Measurements from ENCODE around the gene MYH7.

MYH7 gene

DNA sequence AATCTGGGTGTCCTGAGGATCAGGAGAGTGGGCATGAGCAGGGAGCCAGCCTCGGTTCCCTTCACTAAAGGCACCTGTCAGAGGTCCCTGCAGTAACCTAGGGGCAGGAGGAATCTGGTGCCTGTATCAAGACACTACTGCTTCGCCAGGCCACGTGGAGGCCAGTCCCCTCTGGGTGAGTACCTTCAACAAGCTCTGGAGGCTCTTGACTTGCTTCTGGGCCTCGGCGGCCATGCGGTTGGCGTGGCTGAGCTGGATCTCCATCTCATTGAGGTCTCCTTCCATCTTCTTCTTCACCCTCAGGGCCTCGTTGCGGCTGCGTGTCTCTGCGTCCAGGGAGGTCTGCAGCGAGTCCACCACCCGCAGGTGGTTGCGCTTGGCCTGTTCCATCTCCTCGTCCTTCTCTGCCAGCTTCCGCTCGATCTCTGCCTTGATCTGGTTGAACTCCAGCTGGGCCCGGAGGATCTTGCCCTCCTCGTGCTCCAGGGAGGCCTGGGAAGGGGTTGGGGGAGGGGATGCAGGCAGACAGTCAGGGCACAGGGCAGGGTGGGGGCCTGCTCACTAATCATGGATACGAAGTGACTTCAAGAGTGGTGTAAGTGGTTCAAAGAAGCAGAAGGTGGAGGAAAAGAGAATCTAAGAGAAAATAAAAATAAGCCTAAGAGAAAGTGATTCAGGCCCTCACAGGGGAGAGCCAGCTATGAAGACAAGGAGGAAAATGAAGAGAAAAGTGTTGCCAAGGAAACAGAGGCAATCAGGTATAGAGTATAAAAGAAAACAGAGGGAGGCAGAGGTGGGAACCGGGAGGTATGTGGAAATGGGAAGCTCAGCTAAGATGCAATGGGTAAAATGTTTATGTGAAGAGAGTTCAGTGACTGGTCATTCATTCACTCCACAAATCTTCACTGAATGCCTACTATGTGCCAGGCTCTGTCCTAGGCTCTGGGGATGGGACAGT lies 19.4 kb downstream of the MYH7 start:
- Histone ChIP-seq H3K4me3 (ENCODE audit: low read depth in 1 of 2, low read length in 1 of 2) (no peak overlapping the region), H3K27me3 (peaks cover 4% of the 10 kb centered on the region), H3K9me3 (no peaks in the 10 kb centered on the region), H3K4me1 (ENCODE audit: control insufficient read depth in 1 of 2, insufficient read depth in 1 of 2, low read depth in 1 of 2, low read length in 1 of 2) (no peaks in the 10 kb centered on the region), H3K36me3 (no peaks in the 10 kb centered on the region), H3K27ac (no peak overlapping the region)
- TF ChIP-seq, protein P1, sequence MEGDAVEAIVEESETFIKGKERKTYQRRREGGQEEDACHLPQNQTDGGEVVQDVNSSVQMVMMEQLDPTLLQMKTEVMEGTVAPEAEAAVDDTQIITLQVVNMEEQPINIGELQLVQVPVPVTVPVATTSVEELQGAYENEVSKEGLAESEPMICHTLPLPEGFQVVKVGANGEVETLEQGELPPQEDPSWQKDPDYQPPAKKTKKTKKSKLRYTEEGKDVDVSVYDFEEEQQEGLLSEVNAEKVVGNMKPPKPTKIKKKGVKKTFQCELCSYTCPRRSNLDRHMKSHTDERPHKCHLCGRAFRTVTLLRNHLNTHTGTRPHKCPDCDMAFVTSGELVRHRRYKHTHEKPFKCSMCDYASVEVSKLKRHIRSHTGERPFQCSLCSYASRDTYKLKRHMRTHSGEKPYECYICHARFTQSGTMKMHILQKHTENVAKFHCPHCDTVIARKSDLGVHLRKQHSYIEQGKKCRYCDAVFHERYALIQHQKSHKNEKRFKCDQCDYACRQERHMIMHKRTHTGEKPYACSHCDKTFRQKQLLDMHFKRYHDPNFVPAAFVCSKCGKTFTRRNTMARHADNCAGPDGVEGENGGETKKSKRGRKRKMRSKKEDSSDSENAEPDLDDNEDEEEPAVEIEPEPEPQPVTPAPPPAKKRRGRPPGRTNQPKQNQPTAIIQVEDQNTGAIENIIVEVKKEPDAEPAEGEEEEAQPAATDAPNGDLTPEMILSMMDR (IDR thresholded peaks at IDR 0.05): no peak

DNA sequence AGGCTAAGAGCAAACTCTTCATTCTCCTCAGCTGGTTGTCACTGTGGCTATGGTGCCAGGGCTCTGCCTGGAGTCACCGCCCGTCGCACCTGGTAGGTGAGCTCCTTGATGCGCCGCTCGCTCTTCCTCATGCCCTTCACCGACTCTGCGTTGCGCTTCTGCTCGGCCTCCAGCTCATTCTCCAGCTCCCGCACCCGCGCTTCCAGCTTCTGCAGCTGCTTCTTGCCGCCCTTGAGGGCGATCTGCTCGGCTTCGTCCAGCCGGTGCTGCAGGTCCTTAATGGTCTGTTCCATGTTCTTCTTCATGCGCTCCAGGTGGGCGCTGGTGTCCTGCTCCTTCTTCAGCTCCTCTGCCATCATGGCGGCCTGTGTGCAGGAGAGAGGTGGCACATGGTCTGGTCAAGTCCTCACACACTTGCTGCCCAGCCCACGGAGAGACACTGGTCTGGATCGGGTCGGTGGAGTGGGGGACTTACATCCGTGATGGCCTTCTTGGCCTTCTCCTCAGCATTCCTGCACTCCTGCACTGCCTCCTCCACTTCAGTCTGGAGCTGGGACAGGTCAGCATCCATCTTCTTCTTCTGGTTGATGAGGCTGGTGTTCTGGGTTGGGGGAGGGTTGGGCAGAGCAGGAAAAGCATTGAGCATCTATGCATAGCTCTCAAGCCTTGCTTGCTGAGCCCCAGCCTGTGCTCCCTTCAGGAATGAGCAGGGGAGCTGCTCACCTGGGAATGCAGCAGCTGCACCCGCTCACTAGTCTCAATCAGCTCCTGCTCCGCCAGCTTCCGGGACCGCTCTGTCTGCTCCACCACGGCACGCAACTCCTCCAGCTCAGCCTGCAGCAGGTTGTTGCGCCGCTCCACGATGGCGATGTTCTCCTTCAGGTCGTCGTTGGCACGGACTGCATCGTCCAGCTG lies 20.3 kb downstream of the MYH7 start:
- Histone ChIP-seq H3K27me3 (peaks cover 4% of the 10 kb centered on the region), H3K27ac (no peak overlapping the region), H3K4me3 (ENCODE audit: low read depth in 1 of 2, low read length in 1 of 2) (no peak overlapping the region), H3K9me3 (no peaks in the 10 kb centered on the region), H3K4me1 (ENCODE audit: control insufficient read depth in 1 of 2, insufficient read depth in 1 of 2, low read depth in 1 of 2, low read length in 1 of 2) (no peaks in the 10 kb centered on the region), H3K36me3 (no peaks in the 10 kb centered on the region)
- TF ChIP-seq, protein P1 (IDR thresholded peaks at IDR 0.05): no peak

DNA sequence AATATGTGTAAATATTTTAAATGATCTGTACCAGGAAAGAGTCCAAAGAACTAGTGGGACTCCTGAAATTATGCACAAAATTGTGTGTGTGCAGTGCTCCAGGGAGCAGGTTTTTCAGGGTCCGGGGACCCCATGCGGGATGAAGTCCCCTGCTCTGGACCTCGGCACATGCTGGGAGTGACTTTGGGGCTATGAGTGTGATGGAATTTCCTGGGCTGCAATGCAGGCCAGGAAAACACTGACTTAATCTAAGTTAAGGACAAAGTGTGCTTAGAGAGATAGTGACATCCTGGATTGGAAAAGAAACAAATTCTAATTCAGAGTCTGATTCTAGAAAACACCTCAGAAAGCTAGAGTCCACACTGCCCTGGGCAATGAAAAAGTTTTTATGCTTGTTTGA lies 21.2 kb downstream of the MYH7 start:
- no peak overlapping the region for H3K4me3 ChIP-seq (ENCODE audit: low read depth in 1 of 2, low read length in 1 of 2)
- no peaks in the 10 kb centered on the region for H3K36me3 ChIP-seq
- no peaks in the 10 kb centered on the region for H3K9me3 ChIP-seq
- TF ChIP-seq, protein P1 (IDR thresholded peaks at IDR 0.05): no peak
- H3K27ac ChIP-seq: no peak overlapping the region
- no peaks in the 10 kb centered on the region for H3K4me1 ChIP-seq (ENCODE audit: control insufficient read depth in 1 of 2, insufficient read depth in 1 of 2, low read depth in 1 of 2, low read length in 1 of 2)
- peaks cover 3% of the 10 kb centered on the region for H3K27me3 ChIP-seq

DNA sequence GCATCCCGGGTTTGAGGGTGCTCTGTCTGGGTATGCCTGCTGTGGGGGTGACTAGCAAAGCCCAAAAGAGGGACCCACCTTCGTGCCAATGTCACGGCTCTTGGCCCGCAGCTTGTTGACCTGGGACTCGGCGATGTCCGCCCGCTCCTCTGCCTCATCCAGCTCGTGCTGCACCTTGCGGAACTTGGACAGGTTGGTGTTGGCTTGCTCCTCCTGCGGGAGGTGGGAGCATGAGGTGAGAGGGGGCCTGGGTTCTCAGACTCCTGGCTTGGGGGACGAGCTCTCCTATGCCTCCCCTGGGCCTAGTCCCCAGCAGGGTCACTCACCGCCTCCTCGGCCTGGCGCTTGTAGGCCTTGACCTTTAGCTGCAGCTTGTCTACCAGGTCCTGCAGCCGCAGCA lies 21.8 kb downstream of the MYH7 start:
- H3K27ac ChIP-seq: no peak overlapping the region
- TF ChIP-seq, protein P1 (IDR thresholded peaks at IDR 0.05): no peak
- no peaks in the 10 kb centered on the region for H3K36me3 ChIP-seq
- H3K27me3 ChIP-seq: no peaks in the 10 kb centered on the region
- H3K4me1 ChIP-seq (ENCODE audit: control insufficient read depth in 1 of 2, insufficient read depth in 1 of 2, low read depth in 1 of 2, low read length in 1 of 2): no peaks in the 10 kb centered on the region
- no peaks in the 10 kb centered on the region for H3K9me3 ChIP-seq
- H3K4me3 ChIP-seq (ENCODE audit: low read depth in 1 of 2, low read length in 1 of 2): no peak overlapping the region

DNA sequence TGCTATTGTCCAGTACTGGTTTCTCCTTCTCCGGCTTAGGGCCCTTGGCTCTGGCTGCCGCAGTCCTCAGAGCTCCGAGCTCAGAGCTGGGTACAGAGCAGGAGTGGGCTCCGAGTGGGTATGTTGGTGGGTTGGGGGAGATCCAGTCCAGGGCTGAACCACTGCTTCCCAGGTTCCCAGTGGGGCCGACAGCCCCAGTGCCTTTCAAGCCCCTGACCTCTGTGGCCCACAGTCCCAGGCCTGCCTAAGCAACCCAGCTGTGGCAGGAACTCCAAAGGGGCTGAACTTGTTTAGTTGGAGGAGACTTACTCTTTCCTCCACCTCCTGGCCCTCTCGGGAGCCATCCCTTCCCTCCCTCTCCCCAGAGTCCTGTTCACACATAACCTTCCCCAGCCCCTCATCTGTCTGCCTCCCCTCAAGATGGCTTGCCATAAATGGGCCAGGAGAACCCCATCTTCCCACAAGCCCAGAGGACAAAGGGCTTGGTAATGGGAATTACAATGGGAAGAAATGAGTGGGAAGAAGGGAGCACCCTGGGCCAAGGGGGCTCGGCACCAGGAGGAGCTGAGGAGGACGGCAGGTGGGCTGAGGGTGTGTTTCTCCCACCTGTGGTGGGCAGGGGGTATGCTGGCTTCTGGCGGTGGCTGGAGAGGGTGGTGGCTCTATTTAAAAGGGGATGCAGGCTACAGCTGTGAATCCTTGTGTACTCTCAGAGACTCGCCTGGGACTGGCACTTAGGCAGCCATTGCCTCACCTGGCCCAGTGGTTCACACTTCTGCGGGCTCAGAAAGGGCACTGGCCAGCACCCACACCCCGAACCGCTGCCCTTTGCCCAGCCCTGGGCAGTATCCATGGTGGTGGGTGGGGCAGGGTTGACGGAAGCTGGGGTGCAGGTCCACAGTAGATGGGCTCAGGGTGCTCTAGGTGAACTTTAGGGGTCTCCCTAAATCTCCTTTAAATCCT lies 23.6 kb downstream of the MYH7 start:
- TF ChIP-seq, protein P1 (IDR thresholded peaks at IDR 0.05): no peak
- H3K36me3 ChIP-seq: no peaks in the 10 kb centered on the region
- no peak overlapping the region for H3K27ac ChIP-seq
- H3K27me3 ChIP-seq: no peaks in the 10 kb centered on the region
- no peaks in the 10 kb centered on the region for H3K9me3 ChIP-seq
- no peak overlapping the region for H3K4me3 ChIP-seq (ENCODE audit: low read depth in 1 of 2, low read length in 1 of 2)
- H3K4me1 ChIP-seq (ENCODE audit: control insufficient read depth in 1 of 2, insufficient read depth in 1 of 2, low read depth in 1 of 2, low read length in 1 of 2): no peaks in the 10 kb centered on the region

All from neutrophil (primary cell).